ENCODE measurements around the gene ZBTB32.

GRCh38 chr19:35670686-35671085 lies 33.7 kb upstream of the ZBTB32 start:
- TF ChIP-seq EZH2 (IDR thresholded peaks at IDR 0.05): no peak
- TF ChIP-seq POLR2AphosphoS5 (IDR thresholded peaks at IDR 0.05; ENCODE audit: borderline replicate concordance, low read depth, low read length): no peak
- no peak for TF ChIP-seq FOXP2 (optimal IDR thresholded peaks at IDR 0.05; ENCODE audit: control extremely low read depth, extremely low read length, insufficient read depth)
